ENCODE results near the gene BOLA2B. TPM values are rescaled to one million over a fixed set of nuclear protein-coding genes. Genes with fewer than 3 reads are reported as not detected.
"Not testable (repeated sequence)": the region's sequence is repeated elsewhere in the genome, so short reads cannot be mapped to it uniquely, and the experiment has no call there.

BOLA2B gene
- 143 and 216 TPM in 2 replicates for total RNA-seq (2014; rRNA removed; shearing (Covaris generic))

DNA sequence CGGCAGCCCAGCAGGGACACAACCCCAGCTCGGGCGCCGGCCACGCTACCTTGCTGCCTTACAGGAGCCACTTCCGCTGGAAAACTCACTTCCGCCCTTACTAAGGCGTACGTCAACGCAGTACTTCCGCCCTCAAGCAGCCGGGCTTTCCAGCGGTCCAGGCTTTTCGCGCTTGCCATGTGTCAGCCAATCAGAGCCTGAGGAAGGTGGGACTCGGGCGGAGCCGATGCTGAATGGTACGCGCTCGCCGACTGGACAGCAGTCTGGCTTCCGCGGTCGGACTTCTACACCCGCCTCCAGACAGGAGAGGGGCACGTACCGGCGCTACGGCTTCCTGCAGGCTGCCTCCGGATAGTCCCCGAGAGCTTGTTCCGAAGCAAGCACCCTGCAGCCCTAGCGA, at the start of gene BOLA2B, which contains the start of gene SLX1A:
BOLA2B (minus strand) TSS at position 52 of the 400 bp plus-strand sequence. CDS start 71 bp downstream, outside the sequence.
SLX1A (plus strand) TSS at position 261 of the 400 bp plus-strand sequence. CDS start 210 bp downstream, outside the sequence.
- not testable (repeated sequence) for DNase-seq (ENCODE audit: low spot score)

DNA sequence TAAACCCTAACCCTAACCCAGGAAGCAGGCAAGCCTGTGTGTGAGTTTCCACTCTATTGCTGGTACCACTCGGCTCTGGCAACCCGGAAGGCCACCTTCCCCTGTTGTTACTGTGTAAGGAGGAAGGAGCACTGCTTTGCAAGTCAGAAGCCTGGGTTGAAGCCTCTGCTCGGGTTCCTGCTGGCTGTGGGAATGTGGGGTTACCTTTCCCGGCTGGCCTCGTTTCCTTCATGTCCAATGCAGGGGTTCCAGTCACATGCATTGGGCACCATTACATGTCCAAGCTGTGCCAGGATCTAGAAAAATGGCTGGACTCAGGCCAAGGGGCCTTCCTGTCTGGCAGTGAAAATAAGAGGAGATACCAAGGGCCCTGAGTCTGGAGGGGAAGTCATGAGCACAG, 23.6 kb upstream of the BOLA2B start:
- not testable (repeated sequence) for DNase-seq (ENCODE audit: low spot score)

DNA sequence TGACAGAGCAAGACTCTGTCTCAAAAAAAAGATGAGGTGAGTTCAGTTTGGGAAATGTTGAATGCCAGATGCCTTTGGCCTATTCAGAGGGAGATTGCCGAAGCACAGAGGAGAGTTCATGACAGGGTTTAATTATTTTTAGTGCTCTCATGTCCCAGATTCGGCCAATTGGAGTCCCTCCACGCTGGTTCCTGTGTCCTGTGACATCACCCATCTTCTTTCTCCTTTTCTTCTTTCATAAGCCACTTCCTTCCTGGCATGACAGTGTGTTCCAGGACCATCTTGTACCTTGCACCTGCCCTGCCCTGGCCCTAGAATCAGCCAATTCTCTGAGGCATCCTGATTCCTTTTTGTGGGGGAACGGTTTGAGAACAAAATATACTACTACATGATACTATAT, 17.9 kb upstream of the BOLA2B start:
- DNase-seq (ENCODE audit: low spot score): not testable (repeated sequence)

- not testable (repeated sequence) for DNase-seq (ENCODE audit: low spot score)
Measured at GRCh38 chr16:30209032-30209431, 15.6 kb upstream of the BOLA2B start.

- DNase-seq (ENCODE audit: low spot score): not testable (repeated sequence)
Measured at GRCh38 chr16:30207063-30207704, 13.7 kb upstream of the BOLA2B start.

- DNase-seq (ENCODE audit: low spot score): not testable (repeated sequence)
Measured at GRCh38 chr16:30206252-30206651, 12.8 kb upstream of the BOLA2B start.

DNA sequence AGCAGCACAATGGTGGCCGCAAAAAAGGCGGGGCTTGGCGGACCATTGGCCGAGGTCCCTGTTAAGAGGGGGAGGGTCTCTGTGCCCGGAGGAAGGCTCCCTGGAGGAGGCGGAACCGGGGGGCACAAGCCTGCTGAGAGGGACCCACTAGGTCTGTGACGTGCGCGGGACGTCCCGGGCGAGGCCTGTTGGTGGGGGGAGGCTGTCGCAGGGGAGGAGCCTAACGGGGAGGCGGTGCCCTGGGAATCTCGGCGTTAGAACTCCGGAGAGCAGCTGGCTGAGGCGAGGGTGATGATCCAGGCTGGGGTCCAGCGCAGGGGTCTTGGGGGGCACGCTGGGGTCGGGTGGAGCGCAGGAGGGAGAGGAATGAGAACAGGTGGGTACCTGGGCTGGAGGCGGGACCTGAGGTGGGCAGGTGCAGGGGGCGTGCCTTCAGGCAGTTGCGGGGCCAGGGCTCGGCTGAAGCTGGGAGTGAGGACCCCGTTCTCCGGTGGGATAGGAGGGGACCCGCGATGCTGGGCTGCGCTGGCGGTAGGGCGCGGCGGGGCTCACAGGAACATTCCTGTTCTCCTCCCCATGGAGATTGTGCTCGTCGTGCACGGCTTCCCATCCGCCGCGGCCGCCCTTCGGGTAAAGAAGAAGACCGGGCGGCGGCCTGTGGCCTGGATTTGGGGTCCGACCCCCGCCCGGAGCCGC, 12.2 kb upstream of the BOLA2B start:
- not testable (repeated sequence) for DNase-seq (ENCODE audit: low spot score)

GRCh38 chr16:30199608-30200343, 6.3 kb upstream of the BOLA2B start:
- not testable (repeated sequence) for DNase-seq (ENCODE audit: low spot score)

GRCh38 chr16:30199049-30199448, 5.6 kb upstream of the BOLA2B start, which contains the start of gene SULT1A3:
Gene SULT1A3, plus strand, starts transcription at chr16:30199255. Its CDS starts 1,474 bp downstream, at chr16:30200729.
- DNase-seq (ENCODE audit: low spot score): not testable (repeated sequence)

DNA sequence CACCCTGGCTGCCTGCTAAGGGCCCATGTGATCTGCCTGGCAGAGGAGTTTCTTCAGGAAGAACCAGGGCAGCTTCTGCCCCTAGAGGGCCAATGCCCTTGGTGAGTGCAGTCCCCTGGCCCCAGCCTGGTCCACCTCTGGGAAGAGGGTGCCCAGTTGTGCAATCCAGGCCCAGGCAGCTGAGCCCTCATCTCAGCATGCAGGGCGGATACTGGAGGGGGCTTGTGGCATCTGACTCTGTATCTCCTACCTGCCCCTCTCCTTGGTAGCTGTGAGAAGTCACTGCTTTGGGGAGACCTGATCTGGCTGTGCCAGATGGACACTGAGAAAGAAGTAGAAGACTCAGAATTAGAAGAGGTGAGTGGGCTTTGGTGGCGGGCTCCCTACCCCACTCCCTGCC, 3.5 kb upstream of the BOLA2B start:
- not testable (repeated sequence) for DNase-seq (ENCODE audit: low spot score)

- not testable (repeated sequence) for DNase-seq (ENCODE audit: low spot score)
Measured at GRCh38 chr16:30194172-30194925, 883 bp upstream of the BOLA2B start.

GRCh38 chr16:30193098-30193497, 368 bp downstream of the BOLA2B start:
- DNase-seq (ENCODE audit: low spot score): not testable (repeated sequence)

DNA sequence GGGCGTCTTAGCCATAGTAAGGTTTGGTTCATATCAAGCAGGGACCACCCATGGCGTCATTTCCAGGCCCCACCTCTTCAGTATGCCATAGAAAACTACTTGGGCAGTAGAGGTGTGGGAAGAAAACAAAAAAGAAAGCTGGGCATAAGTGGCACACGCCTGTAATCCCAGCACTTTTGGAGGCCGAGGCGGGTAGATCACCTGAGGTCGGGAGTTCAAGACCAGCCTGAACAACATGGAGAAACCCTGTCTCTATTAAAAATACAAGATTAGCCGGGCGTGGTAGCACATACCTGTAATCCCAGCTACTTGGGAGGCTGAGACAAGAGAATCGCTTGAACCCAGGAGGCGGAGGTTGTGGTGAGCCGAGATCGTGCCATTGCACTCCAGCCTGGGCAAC, 2.3 kb downstream of the BOLA2B start:
- DNase-seq (ENCODE audit: low spot score): not testable (repeated sequence)

DNA sequence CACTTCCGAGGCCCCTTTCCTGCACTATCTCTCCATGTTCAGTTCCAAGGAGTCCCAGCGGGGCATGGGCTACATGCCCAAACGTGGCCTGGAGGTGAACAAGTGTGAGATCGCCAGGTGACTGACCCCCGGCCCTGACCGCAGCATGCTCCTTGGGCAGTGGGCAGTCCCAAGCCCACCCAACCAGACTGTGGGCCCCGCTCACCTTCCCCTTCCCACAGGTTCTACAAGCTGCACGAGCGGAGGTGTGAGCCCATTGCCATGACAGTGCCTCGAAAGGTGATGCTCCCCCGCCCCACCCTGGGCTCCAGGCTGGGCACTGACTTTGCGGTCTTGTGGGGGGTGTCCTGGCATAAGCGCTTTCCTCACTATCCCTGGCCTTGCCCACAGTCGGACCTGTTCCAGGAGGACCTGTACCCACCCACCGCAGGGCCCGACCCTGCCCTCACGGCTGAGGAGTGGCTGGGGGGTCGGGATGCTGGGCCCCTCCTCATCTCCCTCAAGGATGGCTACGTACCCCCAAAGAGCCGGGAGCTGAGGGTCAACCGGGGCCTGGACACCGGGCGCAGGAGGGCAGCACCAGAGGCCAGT, 5.4 kb downstream of the BOLA2B start:
- DNase-seq (ENCODE audit: low spot score): no peak

- no peak for DNase-seq (ENCODE audit: low spot score)
Measured at GRCh38 chr16:30187556-30187865, 6.0 kb downstream of the BOLA2B start.

GRCh38 chr16:30186782-30187555, 6.5 kb downstream of the BOLA2B start:
- DNase-seq (ENCODE audit: low spot score): peak; percentile 75

DNA sequence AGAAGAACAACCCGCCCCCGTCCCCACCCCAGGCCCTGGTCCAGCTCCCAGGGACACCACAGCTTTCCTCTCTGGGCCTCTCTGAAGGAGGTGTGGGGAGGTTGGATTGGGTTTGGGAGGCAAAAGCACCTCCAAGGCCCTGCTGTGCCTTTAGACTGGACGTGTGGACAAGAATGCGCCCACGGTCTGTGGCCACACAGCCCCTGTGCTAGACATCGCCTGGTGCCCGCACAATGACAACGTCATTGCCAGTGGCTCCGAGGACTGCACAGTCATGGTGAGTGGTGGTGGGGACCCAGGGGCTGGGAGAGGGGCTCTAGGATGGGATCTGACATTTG, 7.1 kb downstream of the BOLA2B start:
- no peak for DNase-seq (ENCODE audit: low spot score)

DNA sequence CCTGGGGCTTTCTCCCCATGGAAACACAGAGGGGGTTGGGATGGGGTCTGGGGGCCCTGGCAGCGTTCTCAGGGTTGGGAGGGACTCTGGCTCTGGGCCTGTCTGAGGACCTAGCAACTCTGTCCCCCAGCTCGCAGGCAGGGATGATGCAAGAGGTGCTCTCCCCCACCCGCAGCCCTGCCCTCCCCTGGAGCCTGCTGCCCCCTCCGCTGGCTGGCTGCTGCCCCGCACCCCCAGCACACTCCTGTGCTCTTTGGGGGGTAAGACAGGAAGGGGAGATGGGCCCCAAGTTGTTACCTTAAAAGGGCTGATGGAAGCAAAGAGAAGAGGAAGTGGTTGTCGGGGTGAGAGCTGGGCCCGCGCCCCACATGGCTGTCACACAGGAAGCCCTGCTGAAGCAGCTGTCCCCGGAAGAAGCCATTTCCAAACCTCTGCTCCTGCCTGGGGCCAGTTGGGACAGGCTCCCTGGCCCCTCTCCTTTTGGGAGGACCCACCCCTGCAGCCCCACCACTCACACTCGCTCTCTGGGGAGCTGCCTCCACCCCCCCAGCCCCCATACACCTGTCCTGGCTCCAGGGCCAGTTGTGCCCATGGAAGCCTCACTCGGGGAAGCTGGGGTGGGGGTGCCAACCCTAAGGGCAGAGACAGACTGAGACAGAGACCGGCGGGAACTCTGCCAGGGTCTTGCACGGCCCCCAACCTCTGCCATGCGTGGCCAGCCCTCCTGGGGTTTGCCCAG, 7.6 kb downstream of the BOLA2B start:
- DNase-seq (ENCODE audit: low spot score): no peak

- no peak for DNase-seq (ENCODE audit: low spot score)
Measured at GRCh38 chr16:30184891-30185682, 8.4 kb downstream of the BOLA2B start.

All from HT-29 (cell line).